HepG2 (cell line): ENCODE data around the gene PDE3B. TPM values are rescaled to one million over a fixed set of nuclear protein-coding genes. Genes with fewer than 3 reads are reported as not detected.

Experiments used
- ATAC-seq: fragments of 200-7000 bp; cut with Tn5 transposase; 3 replicates; pipeline ENCODE4 v1.9.1; 2020; ENCODE audit warnings: mild to moderate bottlenecking, moderate library complexity
- BruUV-seq: library from RNA; stranded (reverse); fragments of 400-500 nt; replicated peaks from 2 replicates; lab custom pipeline; 2021; lab: Mats Ljungman, UMichigan
- CTCF ChIA-PET: fragments of 300-600 bp; formaldehyde crosslinking; extraction: SDS; loops from one replicate; lab custom pipeline; 2021; ENCODE audit warnings: low total read pairs, inconsistent platforms, low intra/inter-chr PET ratio; lab: Yijun Ruan, JAX
- POLR2A ChIA-PET: fragments of 350-600 bp; sonication (Branson Sonifier 250); formaldehyde crosslinking; loops from one replicate; lab custom pipeline; 2020; ENCODE audit warnings: antibody characterized with exemption, inconsistent platforms; lab: Yijun Ruan, JAX
- DNase-seq: peaks from one replicate; pipeline ENCODE4 v3.0.0-alpha.2; 2015; ENCODE audit warnings: low spot score
- FAIRE-seq: peaks from 3 replicates; lab custom pipeline; 2011; peaks lifted over from hg19 to GRCh38; lab: Jason Lieb, UNC
- H2AFZ ChIP-seq: one replicate; pipeline ENCODE4 v1.6.1; 2011; ENCODE audit warnings: low read length, inconsistent platforms
- H3K27ac ChIP-seq: fragments of 300-600 bp; 3 replicates; pipeline ENCODE4 v1.8.0; 2011; ENCODE audit warnings: mixed run types, mild to moderate bottlenecking, mixed read lengths, low read length, inconsistent platforms; ENCODE audit not compliant: insufficient read depth; ENCODE audit errors: extremely low read length
- H3K27me3 ChIP-seq, 2 experiments: fragments of 200-600 bp in 1 of 2; 2 replicates in 1 of 2; 3 replicates in 1 of 2; pipeline versions ENCODE4 v1.6.0 to v1.8.0; 2011; ENCODE audit warnings: low read length in 2 of 2, mild to moderate bottlenecking in 2 of 2, moderate library complexity in 2 of 2, inconsistent platforms in 1 of 2; ENCODE audit not compliant: insufficient read depth in 2 of 2, control insufficient read depth in 1 of 2
- H3K36me3 ChIP-seq, 2 experiments: fragments of 200-600 bp in 1 of 2; replicated peaks in 1 of 2; 2 replicates in 1 of 2; 3 replicates in 1 of 2; pipeline versions ENCODE4 v1.5.1 to v1.8.0; 2011; ENCODE audit warnings: low read length in 2 of 2, inconsistent platforms in 1 of 2; ENCODE audit not compliant: insufficient read depth in 2 of 2, control insufficient read depth in 1 of 2
- H3K4me1 ChIP-seq: 2 replicates; pipeline ENCODE4 v1.5.1; 2012; ENCODE audit warnings: low read length, inconsistent platforms; ENCODE audit not compliant: insufficient read depth
- H3K4me2 ChIP-seq: 2 replicates; pipeline ENCODE4 v1.6.0; 2011; ENCODE audit warnings: low read depth, low read length, inconsistent platforms
- H3K4me3 ChIP-seq, 3 experiments: fragments of 200-600 bp in 1 of 3; sonication (generic), shearing (Covaris generic) in 1 of 3; replicated peaks in 1 of 3; 2 replicates each; pipeline ENCODE4 v1.5.1; 2011 to 2016; ENCODE audit warnings: low read length in 3 of 3, inconsistent platforms in 2 of 3, low read depth in 2 of 3, mild to moderate bottlenecking in 2 of 3, control low read depth in 1 of 3, mixed read lengths in 1 of 3; ENCODE audit not compliant: insufficient read depth in 1 of 3
- H3K79me2 ChIP-seq: one replicate; pipeline ENCODE4 v1.6.1; 2011; ENCODE audit warnings: low read length, inconsistent platforms; ENCODE audit not compliant: insufficient read depth
- H3K9ac ChIP-seq: 2 replicates; pipeline ENCODE4 v1.6.0; 2011; ENCODE audit warnings: mild to moderate bottlenecking, low read depth, low read length, inconsistent platforms; ENCODE audit not compliant: insufficient read depth
- H3K9me3 ChIP-seq: 2 replicates; pipeline ENCODE4 v1.5.1; 2012; ENCODE audit warnings: mild to moderate bottlenecking, low read length
- H4K20me1 ChIP-seq: 2 replicates; pipeline ENCODE4 v1.6.0; 2011; ENCODE audit warnings: inconsistent platforms, mild to moderate bottlenecking, low read length, moderate library complexity; ENCODE audit not compliant: insufficient read depth
- ATF7 ChIP-seq, 2 experiments: fragments of 450-650 bp in 1 of 2; sonication (generic) in 1 of 2; formaldehyde crosslinking in 1 of 2; IDR thresholded peaks; 2 replicates each; pipeline versions ENCODE4 v1.4.0 to v1.6.1; 2016 to 2020; ENCODE audit warnings: antibody characterized with exemption in 1 of 2, mild to moderate bottlenecking in 1 of 2, missing genetic modification reagents in 1 of 2
- CREM ChIP-seq, 2 experiments: sonication (generic) in 1 of 2; formaldehyde crosslinking in 1 of 2; IDR thresholded peaks; 2 replicates each; pipeline versions ENCODE4 v1.4.0 to v1.6.1; 2016 to 2020; ENCODE audit warnings: antibody characterized with exemption in 1 of 2, mild to moderate bottlenecking in 1 of 2, missing genetic modification reagents in 1 of 2
- DNMT1 ChIP-seq: sonication (generic); formaldehyde crosslinking; IDR thresholded peaks from 2 replicates; pipeline ENCODE4 v1.5.1; 2020; ENCODE audit warnings: mild to moderate bottlenecking, missing genetic modification reagents
- FOXJ3 ChIP-seq: sonication (generic); formaldehyde crosslinking; IDR thresholded peaks from 2 replicates; pipeline ENCODE4 v1.4.0; 2020; ENCODE audit warnings: missing genetic modification reagents, mild to moderate bottlenecking, borderline replicate concordance
- HNF4A ChIP-seq: sonication (generic); formaldehyde crosslinking; IDR thresholded peaks from 2 replicates; pipeline ENCODE4 v1.4.0; 2020; ENCODE audit warnings: missing genetic modification reagents
- HNF4G ChIP-seq, 2 experiments: sonication (generic) in 1 of 2; formaldehyde crosslinking in 1 of 2; IDR thresholded peaks; 2 replicates each; pipeline versions ENCODE4 v1.4.0 to v1.6.1; 2011 to 2020; ENCODE audit warnings: borderline replicate concordance in 2 of 2, low read depth in 2 of 2, mild to moderate bottlenecking in 2 of 2, low read length in 1 of 2, missing genetic modification reagents in 1 of 2, moderate library complexity in 1 of 2
- IRX3 ChIP-seq: sonication (generic); formaldehyde crosslinking; IDR thresholded peaks from 2 replicates; pipeline ENCODE4 v1.8.1; 2023; ENCODE audit warnings: mild to moderate bottlenecking, low read depth, missing genetic modification reagents, borderline replicate concordance
- LCORL ChIP-seq, 2 experiments: fragments of 450-650 bp in 1 of 2; sonication (generic) in 1 of 2; formaldehyde crosslinking in 1 of 2; IDR thresholded peaks; 2 replicates each; pipeline versions ENCODE4 v1.5.0 to v1.6.1; 2017 to 2020; ENCODE audit warnings: antibody characterized with exemption in 1 of 2, missing genetic modification reagents in 1 of 2
- SAP130 ChIP-seq: IDR thresholded peaks from 2 replicates; pipeline ENCODE4 v1.6.1; 2016; ENCODE audit warnings: low read depth
- SRF ChIP-seq: IDR thresholded peaks from 2 replicates; pipeline ENCODE4 v1.6.1; 2011; ENCODE audit warnings: mild to moderate bottlenecking, low read depth, low read length, moderate library complexity
- TARDBP ChIP-seq: sonication (generic); formaldehyde crosslinking; IDR thresholded peaks from 2 replicates; pipeline ENCODE4 v1.8.0; 2022; ENCODE audit warnings: mild to moderate bottlenecking, missing genetic modification reagents
- ZNF136 ChIP-seq: sonication (generic); formaldehyde crosslinking; IDR thresholded peaks from 2 replicates; pipeline ENCODE4 v1.8.1; 2022; ENCODE audit warnings: low read depth, mild to moderate bottlenecking, moderate library complexity, missing genetic modification reagents
- WGBS: methylation state at CpG from one replicate; pipeline ENCODE4 v1.1.6; 2017; ENCODE audit warnings: low lambda C conversion rate; 5-methylcytosine and 5-hydroxymethylcytosine counted together
- in situ Hi-C: cut with HindIII; loops from 2 replicates; pipeline ENCODE4 v1.10.0; 2017; ENCODE audit warnings: low pct_unique_long_range_greater_than_20kb; ENCODE audit not compliant: extremely low pct_ligation_motif_present
- intact Hi-C: fragments of 100-400 bp; cut with micrococcal nuclease; formaldehyde crosslinking; loops from one replicate; pipeline ENCODE4 v1.10.0; 2022; ENCODE audit not compliant: unreplicated experiment
- polyA plus RNA-seq, 8 experiments: library from polyadenylated mRNA; depleted of rRNA in 3 of 8; stranded (reverse) in 7 of 8; unstranded in 1 of 8; fragments of >200 nt; fragmentation: Illumina TruSeq in 4 of 8; extraction: Trizol in 4 of 8; gene quantifications; 2 replicates each; pipeline versions ENCODE4 v1.2.1 to v1.2.3, GENCODE V29; 2011 to 2016; ENCODE audit warnings: low read depth in 4 of 8, missing spikeins in 1 of 8, mixed read lengths in 1 of 8; ENCODE audit not compliant: insufficient read depth in 1 of 8
- total RNA-seq, 5 experiments: library from RNA; depleted of rRNA; stranded (reverse); fragments of >200 nt; fragmentation: Illumina TruSeq; extraction: Trizol; gene quantifications; 2 replicates each; pipeline ENCODE4 v1.2.3, GENCODE V29; 2016; ENCODE audit warnings: low read depth in 1 of 5
- TF ChIP-seq, protein P1 (sequence below): IDR thresholded peaks from 2 replicates; pipeline ENCODE4 v1.4.0; 2020; ENCODE audit warnings: mild to moderate bottlenecking, missing genetic modification reagents
- TF ChIP-seq, protein P2 (sequence below): IDR thresholded peaks from 2 replicates; pipeline ENCODE4 v1.6.1; 2016; ENCODE audit warnings: mild to moderate bottlenecking

The PDE3B gene
- total and polyA plus RNA-seq, 2 of the 13 experiments (the other 11 are each of a cell fraction or from before 2014, with no cell fraction given): 14.1 to 26.5 TPM

DNA sequence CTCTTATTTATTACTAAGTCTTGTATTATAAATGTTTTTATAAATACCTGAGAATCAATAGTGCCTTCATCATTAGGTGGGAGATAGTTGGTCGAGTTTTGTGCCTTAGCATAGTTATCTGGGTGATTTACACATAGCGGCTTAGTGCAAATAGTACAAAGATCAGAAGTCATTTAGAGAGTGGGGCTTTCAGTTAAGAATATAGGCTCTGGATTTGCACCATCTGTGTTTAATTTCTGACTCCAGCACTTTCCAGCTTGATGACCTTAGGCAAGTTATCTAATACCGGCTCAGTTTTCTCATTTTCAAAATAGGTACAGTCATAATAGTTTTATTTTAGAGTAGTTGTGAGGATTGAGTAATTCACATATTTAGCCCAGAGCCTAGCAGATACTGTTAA, 26.4 kb downstream of the PDE3B start:
- Histone ChIP-seq H3K9me3 (no peaks in the 10 kb centered on the region), H3K9ac (no peak overlapping the region), H3K4me3 (peak overlapping the region in 1 of 3 experiments; percentile 30; a peak in 2 of 6 replicates), H3K27me3 (no peaks in the 10 kb centered on the region), H2AFZ (no peak overlapping the region), H4K20me1 (0 out of 2 replicates have a peak, but pooled peaks cover 2% of the 10 kb centered on the region), H3K36me3 (0 out of 5 replicates have a peak, but pooled peaks cover 0 to 3% of the 10 kb centered on the region in 2 experiments), H3K27ac (peak overlapping the region; percentile 51), H3K4me2 (peak overlapping the region; percentile 45), H3K79me2 (peaks cover 30% of the 10 kb centered on the region), H3K4me1 (peaks cover 44% of the 10 kb centered on the region)
- intact Hi-C loops (no loop called here), in situ Hi-C loops (no loop called here)
- DNase-seq (peak; percentile 69), ATAC-seq (peak; percentile 95), FAIRE-seq (no peak)
- BruUV-seq: no TSS peak
- ChIA-PET POLR2A (no interaction called here), CTCF (no interaction called here)
- WGBS: 3% methylated on average over 3 of the region's 3 CpGs
- TF ChIP-seq, protein P1, sequence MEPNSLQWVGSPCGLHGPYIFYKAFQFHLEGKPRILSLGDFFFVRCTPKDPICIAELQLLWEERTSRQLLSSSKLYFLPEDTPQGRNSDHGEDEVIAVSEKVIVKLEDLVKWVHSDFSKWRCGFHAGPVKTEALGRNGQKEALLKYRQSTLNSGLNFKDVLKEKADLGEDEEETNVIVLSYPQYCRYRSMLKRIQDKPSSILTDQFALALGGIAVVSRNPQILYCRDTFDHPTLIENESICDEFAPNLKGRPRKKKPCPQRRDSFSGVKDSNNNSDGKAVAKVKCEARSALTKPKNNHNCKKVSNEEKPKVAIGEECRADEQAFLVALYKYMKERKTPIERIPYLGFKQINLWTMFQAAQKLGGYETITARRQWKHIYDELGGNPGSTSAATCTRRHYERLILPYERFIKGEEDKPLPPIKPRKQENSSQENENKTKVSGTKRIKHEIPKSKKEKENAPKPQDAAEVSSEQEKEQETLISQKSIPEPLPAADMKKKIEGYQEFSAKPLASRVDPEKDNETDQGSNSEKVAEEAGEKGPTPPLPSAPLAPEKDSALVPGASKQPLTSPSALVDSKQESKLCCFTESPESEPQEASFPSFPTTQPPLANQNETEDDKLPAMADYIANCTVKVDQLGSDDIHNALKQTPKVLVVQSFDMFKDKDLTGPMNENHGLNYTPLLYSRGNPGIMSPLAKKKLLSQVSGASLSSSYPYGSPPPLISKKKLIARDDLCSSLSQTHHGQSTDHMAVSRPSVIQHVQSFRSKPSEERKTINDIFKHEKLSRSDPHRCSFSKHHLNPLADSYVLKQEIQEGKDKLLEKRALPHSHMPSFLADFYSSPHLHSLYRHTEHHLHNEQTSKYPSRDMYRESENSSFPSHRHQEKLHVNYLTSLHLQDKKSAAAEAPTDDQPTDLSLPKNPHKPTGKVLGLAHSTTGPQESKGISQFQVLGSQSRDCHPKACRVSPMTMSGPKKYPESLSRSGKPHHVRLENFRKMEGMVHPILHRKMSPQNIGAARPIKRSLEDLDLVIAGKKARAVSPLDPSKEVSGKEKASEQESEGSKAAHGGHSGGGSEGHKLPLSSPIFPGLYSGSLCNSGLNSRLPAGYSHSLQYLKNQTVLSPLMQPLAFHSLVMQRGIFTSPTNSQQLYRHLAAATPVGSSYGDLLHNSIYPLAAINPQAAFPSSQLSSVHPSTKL (CRISPR knock-in tag): peak; percentile 47; the same call in 1 of the 2 replicates
- no peak for TF ChIP-seq IRX3 (CRISPR knock-in tag)
- 0 out of 2 replicates have a peak, but pooled peaks have one; percentile 26 for TF ChIP-seq SAP130
- no peak for TF ChIP-seq DNMT1
- TF ChIP-seq, protein P2, sequence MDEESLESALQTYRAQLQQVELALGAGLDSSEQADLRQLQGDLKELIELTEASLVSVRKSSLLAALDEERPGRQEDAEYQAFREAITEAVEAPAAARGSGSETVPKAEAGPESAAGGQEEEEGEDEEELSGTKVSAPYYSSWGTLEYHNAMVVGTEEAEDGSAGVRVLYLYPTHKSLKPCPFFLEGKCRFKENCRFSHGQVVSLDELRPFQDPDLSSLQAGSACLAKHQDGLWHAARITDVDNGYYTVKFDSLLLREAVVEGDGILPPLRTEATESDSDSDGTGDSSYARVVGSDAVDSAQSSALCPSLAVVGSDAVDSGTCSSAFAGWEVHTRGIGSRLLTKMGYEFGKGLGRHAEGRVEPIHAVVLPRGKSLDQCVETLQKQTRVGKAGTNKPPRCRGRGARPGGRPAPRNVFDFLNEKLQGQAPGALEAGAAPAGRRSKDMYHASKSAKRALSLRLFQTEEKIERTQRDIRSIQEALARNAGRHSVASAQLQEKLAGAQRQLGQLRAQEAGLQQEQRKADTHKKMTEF (CRISPR knock-in tag): 0 out of 2 replicates have a peak, but pooled peaks have one; percentile 24
- no peak for TF ChIP-seq SRF
- TF ChIP-seq LCORL (IDR thresholded peaks at IDR 0.05): no peak
- 0 out of 2 replicates have a peak, but pooled peaks have one; percentile 27 for TF ChIP-seq LCORL (CRISPR knock-in tag; IDR thresholded peaks at IDR 0.05)
- peak; percentile 34; the same call in 1 of the 2 replicates for TF ChIP-seq FOXJ3
- TF ChIP-seq TARDBP (CRISPR knock-in tag): no peak
- no peak for TF ChIP-seq CREM (IDR thresholded peaks at IDR 0.05)
- TF ChIP-seq CREM (CRISPR knock-in tag; IDR thresholded peaks at IDR 0.05): no peak
- TF ChIP-seq HNF4A (CRISPR knock-in tag): peak; percentile 82
- no peak for TF ChIP-seq ATF7 (IDR thresholded peaks at IDR 0.05)
- no peak for TF ChIP-seq ATF7 (CRISPR knock-in tag; IDR thresholded peaks at IDR 0.05)
- 0 out of 2 replicates have a peak, but pooled peaks have one; percentile 34 for TF ChIP-seq HNF4G (IDR thresholded peaks at IDR 0.05; ENCODE audit: borderline replicate concordance, low read depth, low read length)
- no peak for TF ChIP-seq HNF4G (CRISPR knock-in tag; IDR thresholded peaks at IDR 0.05; ENCODE audit: borderline replicate concordance, low read depth)
- no peak for TF ChIP-seq ZNF136
